RCC 7860 (cell line): ENCODE data around the gene NRCAM.
A peak's percentile ranks its signal among the peaks of the same experiment; 100 is the strongest.

Experiments used
- DNase-seq: peaks from one replicate; pipeline ENCODE4 v3.0.0-alpha.2; 2015; ENCODE audit warnings: low spot score
- FAIRE-seq: peaks from 2 replicates; lab custom pipeline; 2012; peaks lifted over from hg19 to GRCh38; lab: Jason Lieb, UNC

NRCAM gene

DNA sequence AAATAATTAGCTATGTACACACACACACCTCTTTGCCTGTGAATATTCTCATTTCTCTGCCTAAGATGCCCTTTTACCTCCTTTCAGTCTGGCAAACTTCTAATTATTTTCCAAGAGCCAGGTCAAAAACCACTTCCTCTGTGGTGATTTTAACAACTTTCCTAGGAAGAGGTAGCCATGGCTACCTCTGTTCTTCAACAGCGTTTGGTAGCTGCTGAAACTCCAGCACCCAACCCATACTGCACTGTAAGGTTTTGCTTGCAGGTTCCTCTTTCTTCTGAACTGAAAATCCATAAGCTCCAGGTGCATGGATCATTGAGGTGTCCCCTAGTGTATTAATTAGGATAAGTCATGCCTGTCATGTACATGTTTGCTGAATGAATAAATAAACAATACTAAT lies 25.6 kb downstream of the NRCAM start:
- no peak for DNase-seq
- no peak for FAIRE-seq

DNA sequence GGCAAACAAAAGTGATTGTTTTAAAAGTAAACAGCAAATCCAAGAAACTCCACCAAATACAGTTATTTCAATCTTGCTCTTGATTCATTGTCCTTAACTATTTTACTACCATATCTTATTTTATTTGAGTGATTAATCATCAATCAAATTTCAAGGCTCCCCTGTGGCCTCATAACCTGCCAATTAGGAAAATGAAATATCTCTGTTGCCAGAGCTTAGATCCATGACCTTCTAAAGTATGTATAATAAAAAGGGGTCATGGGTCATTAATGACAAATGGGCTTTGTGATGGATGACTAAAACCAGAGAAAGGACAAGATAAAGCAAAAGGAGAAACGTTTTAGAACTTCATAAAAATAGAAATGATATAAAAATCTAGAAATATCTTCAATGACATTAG lies 28.5 kb downstream of the NRCAM start:
- FAIRE-seq (no peak), DNase-seq (no peak)

DNA sequence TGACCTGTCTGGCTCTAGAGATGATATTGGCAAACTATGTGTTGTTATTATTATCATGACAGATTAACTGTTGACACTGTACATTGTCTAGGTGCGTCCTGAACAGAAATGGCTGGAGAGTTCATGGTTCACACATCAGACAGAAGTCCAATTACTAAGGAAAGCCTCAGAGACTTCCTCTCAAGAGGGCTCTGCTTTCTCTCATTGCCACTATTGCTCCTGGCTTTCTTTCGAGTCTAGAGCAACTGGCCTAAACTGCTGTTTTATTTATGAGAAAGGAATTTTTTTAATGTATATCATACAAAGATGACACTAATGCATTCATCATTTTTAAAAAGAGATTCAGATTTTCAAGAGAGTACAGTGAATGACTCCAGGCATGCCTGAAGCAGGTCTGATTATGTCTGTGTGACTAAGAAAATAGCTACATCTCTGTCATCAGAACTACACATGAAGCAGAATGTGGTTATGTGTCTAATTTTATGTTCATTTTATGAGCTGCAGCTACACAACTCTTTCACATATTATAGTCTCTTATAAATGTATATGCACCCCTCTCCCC lies 30.4 kb downstream of the NRCAM start:
- DNase-seq, result no peak
- no peak for FAIRE-seq

DNA sequence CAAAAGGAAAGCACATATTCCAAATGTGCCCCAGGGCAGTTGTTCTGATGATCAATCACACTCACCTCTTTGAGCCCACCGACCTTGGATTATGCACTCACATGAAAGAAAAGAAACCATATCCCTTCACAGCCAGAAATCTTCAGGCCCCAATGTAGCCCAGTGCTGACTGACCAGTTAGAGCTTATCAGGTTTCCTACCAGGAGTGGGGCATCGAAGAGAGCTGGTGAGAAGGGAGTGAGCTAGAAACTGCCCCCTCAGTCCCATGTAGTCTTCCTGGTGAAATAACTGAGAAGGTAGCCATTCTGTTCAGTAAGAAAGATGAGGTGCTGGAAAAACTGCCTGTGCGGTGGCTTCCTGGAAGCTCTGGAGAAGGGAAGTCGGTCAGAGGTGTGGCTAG lies 32.2 kb downstream of the NRCAM start:
- DNase-seq (no peak), FAIRE-seq (no peak)

DNA sequence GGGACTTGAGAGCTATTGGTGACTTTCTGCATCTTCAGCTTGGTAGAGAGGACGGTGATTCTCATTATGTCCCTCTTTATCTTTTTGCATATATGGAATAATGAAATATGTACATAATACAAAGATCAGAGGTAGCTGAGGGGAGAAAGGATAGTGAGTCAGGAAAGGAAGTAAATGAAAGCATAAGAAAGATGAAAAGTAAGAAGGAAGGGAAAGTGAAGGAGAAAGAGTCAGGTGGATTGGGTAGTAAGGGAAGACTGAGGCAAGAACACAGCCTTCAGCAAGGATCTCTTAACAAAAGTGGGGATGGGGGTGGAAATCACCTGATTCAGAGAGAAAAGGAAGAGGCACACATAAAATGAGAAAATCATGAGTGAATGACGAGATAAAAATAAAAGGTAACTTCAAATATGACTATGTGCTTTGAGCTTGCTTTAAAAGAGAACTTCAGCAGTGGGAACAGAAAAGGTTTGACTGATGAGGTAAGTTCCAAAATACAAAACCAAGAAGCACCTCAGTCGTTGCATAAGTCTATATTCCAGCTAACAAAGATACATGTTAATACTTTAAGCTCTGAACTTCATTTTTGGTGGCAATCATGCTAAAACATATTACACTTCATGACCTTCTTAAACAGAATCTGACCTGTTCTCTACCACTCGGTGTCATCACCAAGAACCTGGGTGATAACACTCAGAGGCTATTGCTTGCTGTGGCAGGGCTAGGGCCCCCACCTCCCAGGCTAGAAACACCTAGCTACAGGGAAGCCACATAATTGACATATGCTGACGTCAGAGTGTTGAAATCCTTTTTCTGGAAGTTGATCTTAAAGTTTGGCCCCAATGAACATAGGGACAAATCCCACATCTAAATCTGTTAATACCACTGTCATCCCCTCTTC lies 32.9 kb downstream of the NRCAM start:
- FAIRE-seq, result no peak

DNA sequence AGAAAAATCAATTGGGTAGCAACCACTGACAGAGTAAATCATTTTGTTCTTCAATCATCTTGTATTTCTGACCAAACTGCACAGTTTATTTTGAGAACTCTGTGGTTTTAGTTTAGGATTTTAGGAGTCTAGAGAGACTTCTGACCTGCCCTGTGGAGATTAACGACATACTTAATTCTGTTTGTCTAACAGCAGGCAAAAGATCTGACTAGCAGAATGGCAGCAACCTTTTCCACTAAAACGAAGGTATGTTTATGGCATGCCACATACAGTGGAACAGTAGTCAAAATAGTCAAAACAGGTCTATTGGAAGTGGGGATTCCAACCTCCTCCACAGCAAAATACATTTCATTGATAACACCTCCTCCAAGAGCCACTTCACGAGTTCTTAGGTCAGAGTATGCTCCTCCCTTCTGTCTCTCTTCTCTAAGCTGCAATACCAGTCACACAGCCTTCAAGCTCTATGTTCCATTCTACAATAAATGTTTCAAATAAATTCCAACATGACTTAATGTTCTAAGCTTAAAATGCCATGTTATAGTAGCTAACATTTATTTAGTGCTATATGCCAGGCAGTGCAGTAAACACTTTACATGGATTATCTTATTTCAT lies 34.4 kb downstream of the NRCAM start:
- DNase-seq (no peak), FAIRE-seq (no peak)

More for the DNA sequence above, 32.9 kb downstream of the NRCAM start:
- DNase-seq, result no peak

DNA sequence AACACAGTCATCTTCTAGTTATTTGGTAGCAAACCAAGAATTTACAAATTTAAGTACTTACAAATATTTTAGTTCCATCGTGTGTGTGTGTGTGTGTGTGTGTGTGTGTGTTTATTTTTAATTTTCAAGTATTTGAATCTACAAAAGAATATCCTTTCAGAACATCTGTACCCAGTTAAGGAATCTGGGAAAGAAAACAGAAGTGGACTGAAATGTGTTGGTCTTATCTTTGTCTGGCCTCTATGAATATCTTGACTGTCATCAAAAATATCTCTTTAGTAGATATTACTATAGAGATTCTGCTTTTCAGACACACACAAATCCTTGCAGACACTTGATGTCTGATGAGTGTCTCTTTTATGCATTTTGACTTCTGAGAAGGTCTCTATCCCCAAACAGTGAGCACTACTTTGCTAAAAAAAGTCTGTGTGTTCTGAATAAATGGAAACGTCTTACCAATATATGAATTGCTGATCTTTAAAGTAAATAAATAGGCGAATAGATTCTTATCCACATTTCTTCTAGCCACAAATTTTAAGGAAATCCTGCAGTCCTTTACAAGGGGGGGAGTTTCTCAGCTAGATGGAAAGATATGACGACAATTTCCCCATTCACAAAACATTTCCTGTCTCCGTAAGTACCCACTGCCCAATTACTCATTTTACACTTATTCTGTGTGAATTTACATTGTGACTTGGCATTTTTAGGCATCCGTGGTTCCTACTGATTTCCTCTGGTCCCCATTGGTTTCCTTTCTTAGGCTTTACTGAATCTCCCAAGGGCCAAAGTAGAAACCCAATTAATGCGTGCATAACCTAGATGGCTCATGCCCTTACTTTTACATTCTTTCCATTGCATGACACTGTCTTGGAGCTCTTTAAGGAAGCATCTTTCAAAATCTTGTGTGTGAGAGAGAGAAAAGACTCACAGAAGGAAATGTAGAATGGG lies 36.0 kb downstream of the NRCAM start:
- DNase-seq (no peak), FAIRE-seq (no peak)

DNA sequence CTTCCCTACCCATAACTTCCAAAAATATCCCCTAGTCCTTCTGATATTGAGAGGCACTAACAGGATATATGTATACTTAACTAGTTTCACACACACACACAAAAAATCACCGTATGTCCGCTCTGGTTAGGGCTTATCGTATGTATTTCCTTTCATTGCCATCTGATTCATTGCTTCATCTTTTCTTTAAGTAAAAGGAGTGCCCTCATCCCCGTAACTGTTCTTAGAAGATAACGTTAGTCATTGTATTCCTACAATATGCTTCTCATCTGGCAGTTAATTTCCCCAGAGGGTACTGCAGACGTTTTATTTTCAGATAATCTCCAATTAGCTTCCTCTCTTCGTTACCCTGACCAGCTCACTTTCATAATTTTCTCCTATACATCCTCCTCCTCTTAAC lies 37.3 kb downstream of the NRCAM start:
- no peak for DNase-seq
- no peak for FAIRE-seq

DNA sequence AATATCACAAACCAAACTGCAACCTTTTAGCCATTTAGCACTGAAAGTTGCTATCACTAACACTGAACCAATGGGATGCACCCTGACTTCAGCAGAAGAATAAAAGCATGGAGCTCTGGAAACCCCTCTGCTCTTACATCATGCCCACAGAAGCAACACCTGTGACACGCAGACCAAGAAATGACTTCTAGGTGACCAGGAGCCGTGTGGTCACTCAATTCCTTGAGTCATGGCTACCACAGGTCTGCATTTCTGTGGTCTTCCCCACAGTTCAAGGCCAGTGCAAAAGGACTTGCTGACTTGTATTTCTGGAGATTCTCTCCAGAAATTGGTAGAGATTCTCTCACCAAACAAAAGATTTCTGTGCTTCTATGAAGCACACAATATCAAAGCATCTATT lies 38.3 kb downstream of the NRCAM start:
- DNase-seq (peak; percentile 87), FAIRE-seq (peak; percentile 65)

DNA sequence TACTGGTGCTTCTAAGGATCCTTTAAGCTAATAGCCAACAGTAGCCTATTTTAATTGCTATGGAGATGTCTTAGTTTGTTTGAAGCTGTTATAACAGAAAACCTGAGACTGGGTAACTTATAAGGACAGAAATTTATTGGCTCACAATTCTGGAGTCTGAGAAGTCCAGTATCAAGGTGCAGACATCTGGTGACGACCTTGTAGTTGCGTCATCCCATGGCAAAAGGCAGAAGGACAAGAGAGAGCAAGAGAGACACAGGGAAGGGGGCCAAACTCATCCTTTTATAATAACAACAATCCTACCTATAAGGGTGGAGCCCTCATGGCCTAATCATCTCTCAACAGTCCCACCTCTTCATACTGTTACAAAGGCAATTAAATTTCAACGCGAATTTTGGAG lies 39.1 kb downstream of the NRCAM start:
- FAIRE-seq, result no peak
- DNase-seq, result no peak

DNA sequence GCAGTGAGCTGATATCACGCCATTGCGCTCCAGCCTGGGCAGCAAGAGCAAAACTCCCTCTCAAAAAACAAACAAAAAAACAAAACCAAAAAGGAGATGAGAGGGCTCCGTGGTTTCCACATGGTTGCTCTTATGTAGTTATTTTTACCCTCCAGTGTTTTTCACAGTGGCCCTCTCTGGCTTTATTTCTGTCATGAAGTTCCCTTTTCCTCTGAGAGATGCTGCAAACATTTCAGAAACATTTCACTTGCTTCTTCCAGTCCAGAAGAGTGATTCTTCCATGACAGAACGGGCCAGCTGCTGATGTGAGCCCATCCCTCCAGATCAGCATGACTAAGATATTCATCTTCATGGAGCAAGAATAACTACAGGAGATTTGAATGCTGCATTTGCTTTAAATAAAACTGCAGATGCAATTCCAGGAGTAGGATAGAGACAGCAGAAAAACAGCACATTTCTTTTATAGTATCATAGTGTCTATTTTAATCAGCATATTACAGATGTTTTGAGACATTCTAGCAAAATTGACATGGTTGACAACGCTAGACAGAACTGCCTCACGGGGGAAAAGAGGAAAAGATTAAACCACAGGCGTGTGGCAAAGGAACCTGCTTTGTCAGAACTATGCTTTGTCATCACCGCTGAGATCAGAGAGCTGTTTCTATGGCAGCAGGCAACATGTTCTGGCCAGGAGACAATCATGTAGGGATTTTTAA lies 40.3 kb downstream of the NRCAM start:
- DNase-seq (peak; percentile 92), FAIRE-seq (peak; percentile 90)

DNA sequence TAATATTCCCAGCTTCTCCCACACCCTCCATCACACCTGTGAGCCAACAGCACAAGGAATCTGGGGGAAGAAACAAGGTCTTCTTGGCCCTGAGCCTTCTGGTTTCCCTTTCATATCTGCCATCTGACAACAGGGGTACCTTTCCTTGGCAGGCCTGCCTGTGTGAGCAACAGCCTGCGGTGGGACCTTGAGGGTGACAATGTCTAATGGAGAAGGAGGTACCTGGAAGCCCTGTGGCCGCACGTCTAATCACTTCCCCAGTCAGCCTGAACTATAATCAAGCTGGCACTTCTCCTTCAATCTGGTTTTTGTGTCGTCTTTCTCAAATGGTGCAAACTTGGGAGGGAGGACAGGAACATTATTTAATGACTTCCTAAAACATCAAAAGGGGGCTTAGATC lies 41.2 kb downstream of the NRCAM start:
- no peak for FAIRE-seq
- DNase-seq, result no peak

DNA sequence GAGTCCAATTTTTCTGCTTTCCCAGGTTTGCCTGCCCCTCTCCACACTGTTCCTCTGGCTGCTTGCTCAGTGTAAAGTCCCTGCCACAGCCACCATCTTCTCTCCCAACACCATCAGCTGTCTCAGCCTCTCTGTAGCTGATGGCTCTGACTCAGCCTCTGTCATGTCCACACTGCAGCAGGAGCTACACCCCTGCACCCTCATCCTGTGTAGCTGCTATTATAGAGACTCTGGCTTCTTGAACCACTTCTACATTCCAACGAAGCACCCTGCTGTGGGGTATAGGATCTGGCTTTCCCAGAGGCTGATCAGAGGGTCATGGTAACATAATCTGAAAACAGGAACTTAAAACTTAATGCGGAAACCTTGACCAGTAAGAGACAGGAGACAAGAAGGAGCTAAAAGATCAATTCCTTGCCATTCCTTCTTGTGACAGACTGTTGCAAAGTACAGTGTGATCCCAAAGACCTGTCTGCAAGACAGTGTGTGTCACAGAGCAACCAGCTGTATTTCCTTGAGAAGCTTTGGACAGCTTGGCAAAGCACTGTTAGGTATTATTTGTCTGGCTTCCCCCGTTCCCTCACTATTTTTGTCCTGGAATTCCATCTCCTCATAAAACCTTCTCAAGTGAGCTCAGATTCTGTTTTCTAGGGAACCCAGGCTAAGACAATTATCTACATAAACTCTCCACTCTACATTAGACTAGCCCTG lies 42.3 kb downstream of the NRCAM start:
- DNase-seq, result peak; percentile 90
- FAIRE-seq, result peak; percentile 81

DNA sequence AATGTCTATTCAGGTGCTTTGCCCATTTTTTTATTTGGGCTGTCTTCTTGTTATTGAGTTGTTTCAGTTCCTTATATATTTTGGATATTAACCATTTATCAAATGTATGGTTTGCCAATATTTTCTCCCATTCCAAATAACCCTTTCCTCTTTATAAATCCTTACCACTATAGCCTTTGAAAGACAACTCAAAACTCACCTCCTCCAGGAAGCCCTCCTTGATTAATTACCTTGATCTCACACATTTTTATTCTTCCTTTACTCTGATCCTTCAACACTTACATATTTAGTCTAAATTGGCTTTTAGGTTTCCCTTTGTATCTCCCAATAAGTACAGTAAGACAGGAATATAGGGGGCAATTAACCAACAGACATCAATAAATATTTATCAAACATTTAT lies 42.9 kb downstream of the NRCAM start:
- FAIRE-seq, result no peak

DNA sequence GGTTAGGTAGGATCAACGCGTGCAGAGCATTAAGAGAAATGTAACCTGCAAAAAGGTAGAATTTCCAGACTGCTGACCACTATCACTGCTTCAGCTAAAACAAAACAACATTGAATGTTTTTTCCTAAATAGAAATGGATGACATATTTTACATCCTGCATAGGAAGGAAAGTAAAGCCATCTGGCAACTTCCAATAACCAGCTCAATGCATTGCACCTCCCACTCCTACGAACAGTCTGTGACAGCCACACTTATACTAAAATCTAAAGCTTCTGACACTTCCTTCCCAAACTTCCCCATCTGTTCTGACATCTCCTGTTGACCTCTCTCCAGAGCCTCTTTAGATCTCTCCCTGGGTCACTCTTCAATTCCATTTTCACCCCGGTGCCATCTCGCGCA lies 47.1 kb downstream of the NRCAM start:
- DNase-seq, result no peak
- FAIRE-seq, result no peak

More for the DNA sequence above, 42.9 kb downstream of the NRCAM start:
- no peak for DNase-seq

DNA sequence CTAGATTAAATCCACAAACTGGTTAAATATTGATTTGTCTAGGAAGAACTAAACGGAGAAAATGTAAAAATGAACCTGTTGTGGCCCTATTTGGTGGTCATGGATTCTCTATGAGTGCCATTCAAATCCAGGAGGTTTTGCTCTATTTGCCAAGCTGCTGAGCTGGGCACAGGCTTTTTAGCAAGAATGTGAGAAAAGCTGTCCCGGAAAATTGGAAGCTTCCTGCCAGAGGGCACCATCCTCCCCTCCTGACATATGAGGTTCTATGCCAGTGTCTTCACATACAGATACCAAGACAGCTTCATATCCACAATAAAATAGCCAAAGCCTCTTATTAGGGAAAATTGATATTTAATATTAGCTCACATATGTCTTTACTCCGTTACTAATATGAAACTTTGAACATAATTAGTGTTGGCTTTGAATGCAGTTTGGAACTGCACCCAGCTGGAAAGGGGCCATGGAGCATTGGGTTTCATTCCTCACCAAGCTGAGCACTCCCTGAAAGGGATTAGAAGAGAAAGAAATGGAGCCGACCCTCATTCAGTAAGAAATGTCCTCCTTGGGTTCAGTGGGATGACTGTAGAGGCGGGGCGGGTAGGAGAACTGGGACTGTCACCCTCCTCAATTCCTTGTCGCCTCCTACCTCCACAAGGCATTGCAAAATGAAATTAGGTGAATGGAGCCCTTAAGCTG lies 47.8 kb downstream of the NRCAM start:
- no peak for DNase-seq
- no peak for FAIRE-seq

DNA sequence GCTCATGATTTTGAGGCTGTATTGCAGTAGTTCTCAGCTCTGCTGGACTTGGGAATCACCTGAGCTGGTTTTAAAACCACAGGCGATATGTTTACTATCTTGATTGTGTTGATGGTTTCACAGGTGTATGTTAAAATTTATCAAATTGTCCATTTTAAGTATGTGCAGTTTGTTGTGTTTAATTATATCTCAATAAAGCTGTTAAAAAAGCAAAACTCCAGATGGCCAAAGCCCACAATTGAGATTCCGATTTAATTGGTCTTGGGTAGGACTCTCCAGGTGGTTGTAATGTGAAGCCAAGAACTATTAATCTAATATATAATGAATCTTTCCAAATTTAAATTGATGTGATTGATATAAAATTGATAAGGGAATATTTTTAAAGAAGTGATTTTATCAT lies 48.6 kb downstream of the NRCAM start:
- no peak for DNase-seq
- no peak for FAIRE-seq

DNA sequence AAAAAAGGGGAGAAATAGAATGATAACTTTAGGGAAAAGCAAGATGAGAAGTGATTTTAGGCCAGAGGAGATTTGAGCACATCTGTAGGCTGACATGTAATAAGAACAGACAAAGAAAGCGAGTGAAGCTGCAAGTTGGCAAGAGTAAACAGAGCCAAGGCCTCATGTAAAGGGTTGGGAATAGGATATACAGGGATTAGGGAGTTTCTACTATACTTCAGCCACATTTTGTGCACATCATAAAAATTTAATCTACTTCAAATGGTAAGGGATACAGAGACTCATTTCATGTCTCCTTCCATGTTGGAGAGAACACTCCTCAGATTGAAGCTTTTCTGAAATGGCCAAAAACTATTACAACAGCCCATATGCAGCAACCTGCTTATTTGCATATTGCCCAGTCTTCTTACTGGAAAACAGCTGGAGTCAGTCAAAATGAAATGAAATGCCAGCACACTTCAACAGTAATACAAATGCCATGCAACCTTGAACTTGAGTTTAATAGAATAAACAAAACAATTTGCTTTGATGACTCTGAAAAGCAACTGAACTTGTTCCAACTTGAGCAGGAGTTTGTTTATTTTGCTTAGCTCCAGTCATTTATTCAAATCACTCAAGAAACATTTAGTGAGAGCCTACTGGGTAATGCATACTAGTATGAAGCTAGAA lies 49.9 kb downstream of the NRCAM start:
- DNase-seq (no peak), FAIRE-seq (no peak)
